Measurements from ENCODE around the gene SETBP1.

SETBP1 gene

DNA sequence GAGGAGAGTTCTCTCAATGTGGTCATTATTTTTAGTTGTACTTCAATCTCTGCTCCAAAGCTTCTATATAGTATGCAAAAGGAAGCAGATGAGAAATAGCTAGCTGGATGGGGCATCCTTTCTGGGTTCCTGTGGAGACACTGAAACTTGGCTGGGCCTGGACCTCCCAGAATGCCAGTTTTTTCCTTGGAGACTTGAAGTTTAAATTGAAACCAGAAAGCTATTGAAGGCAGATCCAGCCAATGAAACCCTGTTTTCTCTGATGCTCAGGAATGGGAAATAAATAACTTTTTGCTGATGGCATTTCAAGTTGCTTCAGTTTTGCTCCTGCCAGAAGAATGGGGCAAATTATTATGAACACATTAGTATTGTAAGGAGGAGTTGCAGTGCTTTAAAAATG, 2.9 kb downstream of the SETBP1 start (continued):
- TF ChIP-seq ZNF837 (tag by site-specific recombination; IDR thresholded peaks at IDR 0.05) = no peak
- TF ChIP-seq, protein P1, sequence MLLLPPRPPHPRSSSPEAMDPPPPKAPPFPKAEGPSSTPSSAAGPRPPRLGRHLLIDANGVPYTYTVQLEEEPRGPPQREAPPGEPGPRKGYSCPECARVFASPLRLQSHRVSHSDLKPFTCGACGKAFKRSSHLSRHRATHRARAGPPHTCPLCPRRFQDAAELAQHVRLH (tag by site-specific recombination; IDR thresholded peaks at IDR 0.05) = no peak
- no peak for TF ChIP-seq YY1 (tag by site-specific recombination; IDR thresholded peaks at IDR 0.05)
- no peak for TF ChIP-seq ZIC2 (tag by site-specific recombination; IDR thresholded peaks at IDR 0.05)
- no peak for TF ChIP-seq ZNF585B (tag by site-specific recombination; IDR thresholded peaks at IDR 0.05)
- no peak for TF ChIP-seq TRIM28 (IDR thresholded peaks at IDR 0.05; ENCODE audit: borderline replicate concordance, low read length)
- TF ChIP-seq ZNF184 (tag by site-specific recombination; IDR thresholded peaks at IDR 0.05) = no peak
- no peak for TF ChIP-seq GLIS2 (tag by site-specific recombination; IDR thresholded peaks at IDR 0.05)
- no peak for TF ChIP-seq ZNF664 (tag by site-specific recombination; IDR thresholded peaks at IDR 0.05)
- no peak for TF ChIP-seq ZNF776 (tag by site-specific recombination; IDR thresholded peaks at IDR 0.05; ENCODE audit: borderline replicate concordance)
- TF ChIP-seq ZNF521 (tag by site-specific recombination; IDR thresholded peaks at IDR 0.05) = no peak
- TF ChIP-seq ZNF791 (tag by site-specific recombination; IDR thresholded peaks at IDR 0.05) = no peak

DNA sequence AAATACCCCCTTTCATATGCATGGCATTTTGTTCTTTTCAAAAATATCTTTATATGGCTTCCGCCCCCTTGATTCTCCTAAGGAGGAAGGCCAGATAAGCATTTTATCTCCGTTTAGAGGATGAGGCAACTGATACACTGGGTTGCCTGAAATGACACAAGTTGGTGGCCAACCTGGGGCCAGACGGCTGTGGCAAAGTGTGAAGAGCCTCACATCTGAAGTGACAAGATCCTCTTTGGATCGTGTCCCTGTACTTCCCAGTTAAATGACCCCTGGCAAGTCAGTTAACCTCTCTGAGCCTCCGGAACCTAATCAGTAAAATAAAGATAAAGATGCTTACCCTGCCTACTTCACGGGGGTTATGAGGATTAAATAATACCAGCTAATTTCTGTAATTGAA, 4.6 kb downstream of the SETBP1 start:
- no peak overlapping the region for H3K4me3 ChIP-seq (ENCODE audit: low read depth, low read length)
- CTCF ChIA-PET = no interaction called here
- peaks cover 24% of the 10 kb centered on the region for H3K4me1 ChIP-seq (ENCODE audit: control insufficient read depth, insufficient read depth, low read length)
- POLR2A ChIA-PET = no interaction called here
- no peak for TF ChIP-seq ZNF155 (tag by site-specific recombination; IDR thresholded peaks at IDR 0.05)
- TF ChIP-seq ZNF76 (tag by site-specific recombination; IDR thresholded peaks at IDR 0.05; ENCODE audit: borderline replicate concordance, low read depth) = no peak
- TF ChIP-seq ZNF202 (tag by site-specific recombination; IDR thresholded peaks at IDR 0.05; ENCODE audit: borderline replicate concordance) = no peak
- no peak for TF ChIP-seq ZNF555 (tag by site-specific recombination; conservative IDR thresholded peaks at IDR 0.05)
- TF ChIP-seq MZF1 (tag by site-specific recombination; IDR thresholded peaks at IDR 0.05; ENCODE audit: borderline replicate concordance) = no peak
- TF ChIP-seq SP3 (tag by site-specific recombination; IDR thresholded peaks at IDR 0.05) = no peak
- no peak for TF ChIP-seq ZFP37 (tag by site-specific recombination; IDR thresholded peaks at IDR 0.05)
- no peak for TF ChIP-seq OVOL3 (tag by site-specific recombination; IDR thresholded peaks at IDR 0.05)
- no peak for TF ChIP-seq ZNF266 (tag by site-specific recombination; IDR thresholded peaks at IDR 0.05; ENCODE audit: low read depth)
- TF ChIP-seq ZNF585B (tag by site-specific recombination; IDR thresholded peaks at IDR 0.05) = no peak
- no peak for TF ChIP-seq KLF7 (tag by site-specific recombination; IDR thresholded peaks at IDR 0.05; ENCODE audit: borderline replicate concordance)
- no peak for TF ChIP-seq GLI4 (tag by site-specific recombination; IDR thresholded peaks at IDR 0.05)
- TF ChIP-seq REPIN1 (tag by site-specific recombination; IDR thresholded peaks at IDR 0.05; ENCODE audit: low read depth) = no peak
- no peak for TF ChIP-seq ZNF350 (tag by site-specific recombination; IDR thresholded peaks at IDR 0.05)
- TF ChIP-seq ZBTB1 (tag by site-specific recombination; IDR thresholded peaks at IDR 0.05) = no peak
- no peak for TF ChIP-seq ZNF423 (tag by site-specific recombination; IDR thresholded peaks at IDR 0.05)
- TF ChIP-seq ZNF223 (tag by site-specific recombination; IDR thresholded peaks at IDR 0.05) = no peak
- no peak for TF ChIP-seq ZIC2 (tag by site-specific recombination; IDR thresholded peaks at IDR 0.05)
- TF ChIP-seq ZNF548 (tag by site-specific recombination; IDR thresholded peaks at IDR 0.05) = no peak
- TF ChIP-seq ZNF404 (tag by site-specific recombination; IDR thresholded peaks at IDR 0.05) = no peak
- H3K36me3 ChIP-seq (ENCODE audit: control insufficient read depth in 2 of 2, insufficient read depth in 1 of 2, low read length in 2 of 2) = no peaks in the 10 kb centered on the region
- no peak overlapping the region for H3K27ac ChIP-seq (ENCODE audit: extremely low read depth, low read depth, low read length)
- no peaks in the 10 kb centered on the region for H3K9me3 ChIP-seq (ENCODE audit: control insufficient read depth, insufficient read depth, low read depth, low read length)
